HG02840 (cell line): ENCODE measurements around the gene CFD.
"Not testable (repeated sequence)": the region's sequence is repeated elsewhere in the genome, so short reads cannot be mapped to it uniquely, and the experiment has no call there.

ENCODE experiments used
- ATAC-seq: cut with Tn5 transposase; IDR thresholded peaks from one replicate; pipeline ENCODE4 v1.9.1; 2021; ENCODE audit warnings: mild to moderate bottlenecking, moderate library complexity, moderate number of reproducible peaks; ENCODE audit not compliant: unreplicated experiment, low FRiP score

CFD gene

GRCh38 chr19:850979-851335 is 8.5 kb upstream of the CFD start:
- ATAC-seq: no peak

GRCh38 chr19:852136-853013 is 7.1 kb upstream of the CFD start, which contains the start of gene ELANE:
Gene ELANE, plus strand, starts transcription at chr19:852303. Its CDS starts 26 bp downstream, at chr19:852329.
- ATAC-seq: no peak

GRCh38 chr19:853014-853585 is 6.4 kb upstream of the CFD start:
- ATAC-seq: no peak

DNA sequence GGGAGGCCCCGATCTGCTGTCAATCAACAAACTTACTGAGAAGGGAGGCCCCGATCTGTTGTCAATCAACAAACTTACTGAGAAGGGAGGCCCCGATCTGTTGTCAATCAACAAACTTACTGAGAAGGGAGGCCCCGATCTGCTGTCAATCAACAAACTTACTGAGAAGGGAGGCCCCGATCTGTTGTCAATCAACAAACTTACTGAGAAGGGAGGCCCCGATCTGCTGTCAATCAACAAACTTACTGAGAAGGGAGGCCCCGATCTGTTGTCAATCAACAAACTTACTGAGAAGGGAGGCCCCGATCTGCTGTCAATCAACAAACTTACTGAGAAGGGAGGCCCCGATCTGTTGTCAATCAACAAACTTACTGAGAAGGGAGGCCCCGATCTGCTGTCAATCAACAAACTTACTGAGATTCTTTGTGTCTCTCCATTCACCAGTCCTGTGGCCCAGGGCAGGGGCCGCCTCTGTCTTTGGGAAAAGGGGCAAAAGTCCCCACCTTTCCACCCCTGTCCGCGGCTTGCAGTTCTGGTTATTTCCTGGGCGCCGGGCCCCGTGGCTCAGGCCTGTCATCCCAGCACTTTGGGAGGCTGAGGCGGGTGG is 5.7 kb upstream of the CFD start:
- not testable (repeated sequence) for ATAC-seq

DNA sequence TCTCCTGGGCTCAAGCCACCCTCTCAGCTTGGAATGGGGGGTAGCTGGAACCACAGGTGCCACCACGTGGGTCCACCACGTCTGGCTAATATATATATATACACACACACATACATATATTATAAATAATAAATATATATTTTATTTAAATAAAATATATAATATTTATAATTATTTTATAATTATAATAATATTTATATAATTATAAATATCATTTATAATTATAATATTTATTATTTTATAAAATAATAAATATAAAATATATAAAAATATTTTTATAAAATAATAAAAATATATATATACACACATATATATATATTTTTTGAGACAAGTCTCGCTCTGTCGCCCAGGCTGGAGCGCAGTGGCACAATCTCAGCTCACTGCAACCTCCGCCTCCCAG is 4.9 kb upstream of the CFD start:
- no peak for ATAC-seq

- ATAC-seq: no peak
Measured at GRCh38 chr19:855142-855541, 4.3 kb upstream of the CFD start.

DNA sequence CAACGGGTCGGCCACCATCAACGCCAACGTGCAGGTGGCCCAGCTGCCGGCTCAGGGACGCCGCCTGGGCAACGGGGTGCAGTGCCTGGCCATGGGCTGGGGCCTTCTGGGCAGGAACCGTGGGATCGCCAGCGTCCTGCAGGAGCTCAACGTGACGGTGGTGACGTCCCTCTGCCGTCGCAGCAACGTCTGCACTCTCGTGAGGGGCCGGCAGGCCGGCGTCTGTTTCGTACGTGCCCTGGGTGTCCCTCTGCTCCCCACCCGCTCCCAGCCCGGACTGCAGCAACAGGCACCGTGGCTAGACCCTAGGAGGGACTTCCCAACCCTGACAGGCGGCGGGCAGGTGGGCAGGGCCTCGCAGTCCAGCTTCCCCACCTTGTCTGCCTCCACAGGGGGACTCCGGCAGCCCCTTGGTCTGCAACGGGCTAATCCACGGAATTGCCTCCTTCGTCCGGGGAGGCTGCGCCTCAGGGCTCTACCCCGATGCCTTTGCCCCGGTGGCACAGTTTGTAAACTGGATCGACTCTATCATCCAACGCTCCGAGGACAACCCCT is 3.8 kb upstream of the CFD start:
- no peak for ATAC-seq

GRCh38 chr19:858284-858683 is 1.2 kb upstream of the CFD start:
- no peak for ATAC-seq

DNA sequence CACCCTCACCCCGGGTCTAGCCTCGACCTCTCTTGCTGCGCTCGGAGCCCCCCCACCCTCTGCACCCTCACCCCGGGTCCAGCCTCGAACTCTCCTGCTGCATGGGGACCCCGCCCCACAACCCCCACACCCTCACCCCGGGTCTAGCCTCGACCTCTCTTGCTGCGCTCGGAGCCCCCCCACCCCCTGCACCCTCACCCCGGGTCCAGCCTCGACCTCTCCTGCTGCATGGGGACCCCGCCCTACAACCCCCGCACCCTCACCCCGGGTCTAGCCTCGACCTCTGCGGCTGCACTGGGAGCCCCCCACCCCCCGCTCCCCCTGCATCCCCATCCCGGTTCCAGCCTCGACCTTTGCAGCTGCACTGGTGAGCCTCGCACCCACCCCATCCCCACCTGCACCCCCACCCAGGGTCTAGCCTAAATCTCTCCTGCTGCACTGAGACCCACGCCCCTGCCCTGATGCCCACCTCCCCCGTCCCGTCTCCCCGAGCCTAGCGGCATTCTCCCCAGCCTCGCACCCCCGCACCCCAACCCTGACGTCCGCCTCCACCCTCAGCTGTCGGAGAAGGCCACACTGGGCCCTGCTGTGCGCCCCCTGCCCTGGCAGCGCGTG is 1.8 kb downstream of the CFD start:
- no peak for ATAC-seq

DNA sequence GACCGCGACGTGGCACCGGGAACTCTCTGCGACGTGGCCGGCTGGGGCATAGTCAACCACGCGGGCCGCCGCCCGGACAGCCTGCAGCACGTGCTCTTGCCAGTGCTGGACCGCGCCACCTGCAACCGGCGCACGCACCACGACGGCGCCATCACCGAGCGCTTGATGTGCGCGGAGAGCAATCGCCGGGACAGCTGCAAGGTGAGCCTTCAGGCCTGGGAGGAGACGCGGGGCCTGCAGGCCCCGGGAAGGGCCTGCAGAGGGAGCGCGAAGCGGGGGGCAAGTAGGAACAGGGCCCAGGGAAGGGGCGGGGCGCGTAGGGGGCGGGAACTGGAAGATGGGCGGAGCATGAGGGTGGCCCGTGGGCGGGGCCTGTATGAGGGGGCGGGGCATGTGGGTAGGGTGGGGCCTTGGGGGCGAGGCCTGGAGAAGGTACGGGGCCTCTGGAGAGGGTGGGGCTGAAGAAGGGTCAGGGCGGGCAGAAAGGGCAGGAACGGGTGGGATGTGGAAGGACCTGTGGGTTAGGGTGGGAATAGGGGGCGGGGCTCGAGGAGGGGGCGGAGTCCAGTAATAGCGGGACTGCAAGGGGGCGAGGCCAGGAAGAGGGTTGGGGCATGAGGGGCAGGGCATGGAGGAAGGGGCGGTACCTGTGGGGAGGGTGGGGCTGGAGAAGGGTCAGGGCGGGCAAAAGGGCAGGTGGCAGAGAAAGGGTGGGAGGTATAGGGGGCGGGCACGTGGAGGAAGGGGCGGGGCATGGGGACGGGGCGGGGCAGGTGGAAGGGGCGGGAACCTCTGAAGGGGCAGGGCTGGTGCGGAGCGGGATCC is 2.5 kb downstream of the CFD start:
- no peak for ATAC-seq

DNA sequence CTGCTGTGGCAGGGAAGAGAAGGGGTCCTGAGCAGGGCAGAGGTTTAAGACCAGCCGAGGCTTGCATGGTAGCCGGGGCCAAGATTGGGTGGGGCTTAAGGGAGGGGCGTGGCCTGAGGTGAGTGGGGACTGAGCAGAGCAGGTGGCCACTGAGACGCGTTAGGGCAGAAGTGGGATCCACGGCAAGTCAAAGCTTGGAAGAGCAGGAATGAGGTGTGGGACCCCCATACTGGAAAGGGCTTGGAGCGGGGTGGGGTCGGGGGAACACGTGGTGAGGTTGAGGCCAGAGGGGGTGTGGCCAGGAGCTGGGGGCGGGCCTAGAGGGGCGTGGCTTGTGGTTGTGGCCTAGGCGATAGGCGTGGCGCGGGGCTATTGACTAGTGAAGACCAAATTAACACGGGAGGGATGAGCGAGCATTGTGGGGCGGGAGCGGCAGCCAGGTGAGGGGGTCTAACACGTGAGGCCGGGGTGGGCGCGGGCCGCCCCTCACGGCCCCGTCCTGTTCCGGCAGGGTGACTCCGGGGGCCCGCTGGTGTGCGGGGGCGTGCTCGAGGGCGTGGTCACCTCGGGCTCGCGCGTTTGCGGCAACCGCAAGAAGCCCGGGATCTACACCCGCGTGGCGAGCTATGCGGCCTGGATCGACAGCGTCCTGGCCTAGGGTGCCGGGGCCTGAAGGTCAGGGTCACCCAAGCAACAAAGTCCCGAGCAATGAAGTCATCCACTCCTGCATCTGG is 3.3 kb downstream of the CFD start:
- no peak for ATAC-seq

- no peak for ATAC-seq
Measured at GRCh38 chr19:863315-863620, 3.8 kb downstream of the CFD start.

DNA sequence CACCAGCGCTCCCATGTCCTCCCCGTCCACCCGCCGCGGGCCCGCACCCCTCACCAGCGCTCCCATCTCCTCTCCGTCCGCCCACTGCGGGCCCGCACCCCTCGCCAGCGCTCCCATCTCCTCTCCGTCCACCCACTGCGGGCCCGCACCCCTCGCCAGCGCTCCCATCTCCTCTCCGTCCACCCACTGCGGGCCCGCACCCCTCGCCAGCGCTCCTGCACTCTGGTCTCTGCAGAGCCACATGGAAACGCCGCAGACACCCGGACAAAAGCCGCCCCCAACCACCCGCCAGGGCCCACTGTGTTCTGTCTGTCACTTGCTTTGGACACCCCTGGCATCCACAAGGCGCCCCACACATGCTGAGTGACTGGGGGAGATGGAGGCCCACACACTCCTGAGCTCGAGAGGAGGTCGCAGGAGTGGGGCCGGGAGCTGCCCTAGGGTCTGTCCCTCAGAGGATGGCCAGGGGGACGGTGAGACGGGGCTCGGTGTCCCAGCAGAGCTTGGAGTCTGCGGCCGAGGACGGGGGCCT is 7.4 kb downstream of the CFD start:
- no peak for ATAC-seq

DNA sequence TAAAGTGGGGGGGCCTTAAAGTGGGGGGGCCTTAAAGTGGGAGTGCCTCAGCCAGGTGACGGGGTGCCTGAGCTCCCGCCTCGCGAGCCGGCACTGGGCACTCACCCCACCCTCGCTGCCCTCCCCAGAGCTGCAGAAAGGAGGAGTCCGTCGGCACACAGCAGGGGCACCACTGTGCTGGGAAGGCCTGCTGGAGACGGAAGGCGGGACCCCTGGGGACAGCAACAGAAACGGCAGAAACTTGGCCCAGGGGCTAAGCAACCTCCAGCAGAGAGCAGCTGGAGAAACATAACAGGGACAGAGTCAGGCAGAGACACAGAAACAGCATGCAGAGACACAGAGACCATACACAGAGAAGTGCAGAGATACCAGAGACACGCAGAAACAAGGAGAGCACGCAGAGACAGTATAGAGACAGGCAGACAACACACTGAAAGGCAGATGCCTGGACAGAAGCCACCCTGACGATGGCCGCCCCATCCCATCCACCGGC is 7.9 kb downstream of the CFD start:
- ATAC-seq: no peak

DNA sequence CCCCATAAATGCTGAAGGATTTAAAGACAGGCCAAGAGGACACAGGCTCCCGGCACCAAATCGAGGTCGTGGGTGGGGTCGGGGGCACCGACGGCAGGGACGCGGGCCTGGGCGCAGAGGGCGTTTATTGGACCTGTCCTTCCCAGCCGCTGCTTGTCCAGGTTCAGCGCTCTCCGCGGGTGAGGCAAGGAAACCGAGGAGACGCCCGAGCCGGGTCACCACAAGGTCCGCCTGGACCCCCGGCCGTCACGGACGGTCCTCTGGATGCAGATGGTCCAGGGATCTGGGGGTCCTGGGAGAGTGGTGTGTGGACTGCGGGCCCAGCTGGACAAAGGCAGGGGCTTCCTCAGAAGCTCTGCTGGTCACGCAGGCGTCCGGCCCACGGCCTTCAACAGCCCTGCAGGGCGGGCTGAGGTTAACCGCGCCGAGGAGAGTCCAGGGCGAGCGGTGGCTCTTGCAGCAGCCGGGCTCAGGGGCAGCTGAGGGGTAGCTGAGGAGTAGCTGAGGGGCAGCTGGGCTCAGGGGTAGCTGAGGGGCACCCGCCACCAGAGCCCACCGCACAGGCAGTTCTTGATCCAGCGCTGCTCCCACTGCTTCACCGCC is 8.5 kb downstream of the CFD start:
- ATAC-seq: no peak

DNA sequence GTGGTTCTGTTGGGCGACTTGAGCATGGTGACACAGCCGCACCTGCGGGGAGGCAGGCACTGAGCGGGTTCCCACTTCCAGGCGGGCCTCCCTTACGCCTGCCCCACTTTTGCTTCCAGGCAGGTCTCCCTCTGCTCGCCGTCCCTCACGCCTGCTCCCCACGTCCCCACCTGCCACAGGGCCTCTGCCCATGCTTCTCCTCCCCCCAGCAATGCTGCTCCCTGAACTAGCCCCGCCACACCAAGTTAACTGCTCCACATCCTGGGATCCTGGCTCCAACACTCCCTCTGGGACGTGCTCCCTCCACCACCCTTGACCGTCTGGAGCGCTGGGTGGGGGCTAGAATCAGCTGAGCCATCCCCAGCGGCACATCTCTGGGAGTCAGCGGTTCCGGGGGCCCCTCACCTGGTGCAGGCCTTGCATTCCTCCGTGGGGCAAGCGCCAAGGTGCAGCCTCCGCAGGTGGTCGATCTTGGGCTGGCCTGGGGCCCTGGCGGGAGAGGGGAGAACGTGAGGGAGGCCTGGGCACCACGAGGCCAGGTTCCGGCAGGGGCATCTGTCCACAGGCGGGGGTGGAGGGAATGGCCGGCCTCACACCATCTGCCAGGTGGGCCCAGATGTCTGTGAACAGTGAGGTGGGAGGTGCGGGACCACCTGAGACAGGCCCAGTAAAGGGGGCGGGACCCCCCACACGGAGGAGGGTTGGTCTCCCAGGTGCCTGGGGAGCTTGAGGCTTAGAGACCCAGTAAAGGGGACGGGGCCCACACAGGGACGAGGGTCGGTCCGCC is 9.2 kb downstream of the CFD start:
- no peak for ATAC-seq

DNA sequence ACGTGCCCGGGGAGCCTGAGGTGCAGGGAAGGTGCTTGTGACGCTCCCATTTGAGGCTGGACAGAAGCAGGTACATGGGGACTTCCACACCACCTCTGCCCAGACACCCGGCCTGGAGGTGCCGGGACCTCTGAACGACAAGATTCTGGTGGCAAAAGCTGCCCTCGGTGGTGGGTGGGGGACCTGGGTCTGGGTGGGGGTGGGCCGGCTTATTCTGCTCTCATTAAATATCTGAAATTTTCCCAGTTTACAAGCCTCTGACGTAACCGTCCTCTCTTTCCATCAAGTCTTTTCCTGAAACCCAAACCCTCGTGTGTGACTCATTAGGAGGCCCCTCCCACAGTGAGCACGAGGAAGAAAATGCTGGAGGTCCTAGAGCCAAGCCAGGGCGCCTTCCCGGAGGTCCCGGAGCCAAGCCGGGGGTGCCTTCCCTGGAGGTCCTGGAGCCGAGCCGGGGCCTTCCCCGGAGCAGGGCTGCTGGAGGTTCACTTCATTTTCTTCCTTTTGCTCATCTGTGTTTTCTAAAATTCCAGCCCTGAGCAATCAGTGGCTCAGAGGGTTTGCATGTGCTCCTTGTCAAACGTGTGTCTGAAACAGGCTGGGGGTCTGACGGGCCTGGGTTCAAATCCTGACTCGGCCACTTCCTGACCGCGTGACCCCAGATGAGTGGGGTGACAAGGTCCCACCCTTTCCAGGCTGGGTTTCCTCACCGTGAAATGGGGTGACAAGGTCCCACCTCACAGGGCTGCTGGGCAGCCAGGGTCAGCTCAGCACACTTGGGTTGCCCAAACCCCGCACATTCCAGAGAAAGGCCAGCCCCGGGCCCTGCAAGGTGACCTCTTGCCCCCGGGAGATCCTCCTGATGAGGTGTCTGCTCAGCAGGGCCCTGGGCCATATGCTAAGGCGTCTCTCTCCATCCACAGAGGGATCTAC is 10.0 kb downstream of the CFD start:
- ATAC-seq: no peak
